HS-27A (cell line): ENCODE data around the gene PHACTR3.

Experiments used
- DNase-seq: peaks from one replicate; pipeline ENCODE4 v3.0.0-alpha.2; 2012; ENCODE audit warnings: low read depth, missing footprints

The PHACTR3 gene

GRCh38 chr20:59802471-59803221, 198.3 kb downstream of the PHACTR3 start:
- DNase-seq = no peak

- DNase-seq = no peak
Observed at GRCh38 chr20:59804347-59804746, 200.0 kb downstream of the PHACTR3 start.

- DNase-seq = no peak
Observed at GRCh38 chr20:59804871-59805665, 200.7 kb downstream of the PHACTR3 start.

GRCh38 chr20:59805786-59806577, 201.6 kb downstream of the PHACTR3 start:
- DNase-seq = no peak

- DNase-seq = no peak
Observed at GRCh38 chr20:59806578-59806975, 202.2 kb downstream of the PHACTR3 start.

GRCh38 chr20:59807909-59808728, 203.8 kb downstream of the PHACTR3 start:
- no peak for DNase-seq

- DNase-seq = no peak
Observed at GRCh38 chr20:59808729-59809381, 204.5 kb downstream of the PHACTR3 start.

GRCh38 chr20:59809630-59810448, 205.5 kb downstream of the PHACTR3 start:
- DNase-seq = no peak

GRCh38 chr20:59810449-59811187, 206.3 kb downstream of the PHACTR3 start:
- no peak for DNase-seq

GRCh38 chr20:59811681-59812171, 207.4 kb downstream of the PHACTR3 start:
- DNase-seq = no peak

- no peak for DNase-seq
Observed at GRCh38 chr20:59812286-59813125, 208.2 kb downstream of the PHACTR3 start.

- DNase-seq = no peak
Observed at GRCh38 chr20:59813126-59813947, 209.0 kb downstream of the PHACTR3 start.

- DNase-seq = no peak
Observed at GRCh38 chr20:59813948-59814839, 209.9 kb downstream of the PHACTR3 start.

GRCh38 chr20:59814840-59815340, 210.6 kb downstream of the PHACTR3 start:
- DNase-seq = no peak

- no peak for DNase-seq
Observed at GRCh38 chr20:59816146-59816738, 211.9 kb downstream of the PHACTR3 start.

- no peak for DNase-seq
Observed at GRCh38 chr20:59817406-59817805, 213.1 kb downstream of the PHACTR3 start.
